Measurements from ENCODE around the gene METTL13.

GRCh38 chr1:171803461-171804022 lies 22.1 kb downstream of the METTL13 start:
- TF ChIP-seq POLR2A (IDR thresholded peaks at IDR 0.05; ENCODE audit: low read length) (no peak), REST (IDR thresholded peaks at IDR 0.05) (no peak), JUN (IDR thresholded peaks at IDR 0.05) (no peak), USF2 (IDR thresholded peaks at IDR 0.05) (no peak), EHMT2 (IDR thresholded peaks at IDR 0.05; ENCODE audit: low read depth) (no peak), CTCF (IDR thresholded peaks at IDR 0.05) (no peak)
